A673 (cell line): ENCODE data around the gene PSMD8. TPM values are rescaled to one million over a fixed set of nuclear protein-coding genes. Genes with fewer than 3 reads are reported as not detected.
A peak's percentile ranks its signal among the peaks of the same experiment; 100 is the strongest.

Source experiments
- BruUV-seq: library from RNA; stranded (reverse); fragments of 400-500 nt; replicated peaks from 2 replicates; lab custom pipeline; 2021; lab: Mats Ljungman, UMichigan
- CTCF ChIA-PET: fragments of 300-600 bp; sonication (Branson Sonifier 250); formaldehyde crosslinking; loops from one replicate; lab custom pipeline; 2022; ENCODE audit warnings: antibody characterized with exemption; lab: Charles Lee
- POLR2A ChIA-PET: fragments of 300-600 bp; sonication (Branson Sonifier 250); formaldehyde crosslinking; loops from one replicate; lab custom pipeline; 2022; ENCODE audit warnings: antibody characterized with exemption; ENCODE audit not compliant: low non-redundant PET; lab: Charles Lee
- DNase-seq: peaks from one replicate; pipeline ENCODE4 v3.0.0-alpha.2; 2015; ENCODE audit warnings: low spot score
- H3K27ac ChIP-seq: fragments of 200-600 bp; sonication (generic); 2 replicates; pipeline ENCODE4 v1.5.1; 2016; ENCODE audit warnings: mixed run types, low read depth, mild to moderate bottlenecking, mixed read lengths, antibody characterized with exemption, low read length; ENCODE audit not compliant: poor library complexity, severe bottlenecking
- H3K27me3 ChIP-seq: fragments of 200-600 bp; sonication (generic); replicated peaks from 2 replicates; pipeline ENCODE4 v1.6.1; 2017; ENCODE audit warnings: mixed run types, low read depth, mild to moderate bottlenecking, mixed read lengths, antibody characterized with exemption, low read length; ENCODE audit not compliant: insufficient read depth, poor library complexity
- H3K36me3 ChIP-seq: fragments of 200-600 bp; sonication (generic); 2 replicates; pipeline ENCODE4 v1.6.1; 2016; ENCODE audit warnings: mixed run types, mild to moderate bottlenecking, mixed read lengths, antibody characterized with exemption, low read length; ENCODE audit not compliant: insufficient read depth, poor library complexity, severe bottlenecking
- H3K4me1 ChIP-seq: fragments of 200-600 bp; sonication (generic); 2 replicates; pipeline ENCODE4 v1.6.1; 2017; ENCODE audit warnings: mixed run types, mild to moderate bottlenecking, mixed read lengths, antibody characterized with exemption, low read length; ENCODE audit not compliant: insufficient read depth, poor library complexity, severe bottlenecking
- H3K4me3 ChIP-seq: fragments of 200-600 bp; sonication (generic); 2 replicates; pipeline ENCODE4 v1.5.1; 2016; ENCODE audit warnings: low read depth, mixed run types, mild to moderate bottlenecking, mixed read lengths, low read length; ENCODE audit not compliant: poor library complexity, severe bottlenecking
- H3K9me3 ChIP-seq: fragments of 200-600 bp; sonication (generic); 2 replicates; pipeline ENCODE4 v1.6.1; 2016; ENCODE audit warnings: mixed run types, low read depth, mild to moderate bottlenecking, mixed read lengths, antibody characterized with exemption, low read length; ENCODE audit not compliant: poor library complexity, severe bottlenecking
- EZH2 ChIP-seq: fragments of 200-600 bp; sonication (generic); IDR thresholded peaks from 2 replicates; pipeline ENCODE4 v1.6.1; 2017; ENCODE audit warnings: borderline replicate concordance, low read depth, mild to moderate bottlenecking, mixed read lengths, antibody characterized with exemption, low read length; ENCODE audit not compliant: poor library complexity, severe bottlenecking
- intact Hi-C: fragments of 100-400 bp; cut with micrococcal nuclease; formaldehyde crosslinking; loops from one replicate; pipeline ENCODE4 v1.10.0; 2022; ENCODE audit not compliant: unreplicated experiment
- total RNA-seq: library from RNA; stranded (reverse); gene quantifications from 2 replicates; pipeline ENCODE4 v1.2.3, GENCODE V29; 2021
- TF ChIP-seq, protein P1 (sequence below): fragments of 300-800, 200-600 bp; sonication (generic); conservative IDR thresholded peaks from 2 replicates; pipeline ENCODE4 v1.5.1; 2017; ENCODE audit warnings: low read depth, mild to moderate bottlenecking, antibody characterized with exemption, low read length, moderate library complexity, mixed read lengths

The PSMD8 gene
- total RNA-seq, 1 experiment from 2014 or later: 321 TPM

- Histone ChIP-seq H3K27me3 (no peaks in the 10 kb centered on the region), H3K4me3 (no peak overlapping the region), H3K9me3 (no peaks in the 10 kb centered on the region), H3K27ac (no peak overlapping the region), H3K36me3 (no peaks in the 10 kb centered on the region), H3K4me1 (no peaks in the 10 kb centered on the region)
- no TSS peak for BruUV-seq
- POLR2A ChIA-PET: interaction anchor here (0.7 kb wide), 1 partner anchor 13 kb away, joined by 20 read pairs; no protein-coding TSS in a partner anchor
- DNase-seq: no peak
- CTCF ChIA-PET: no interaction called here
- TF ChIP-seq, protein P1, sequence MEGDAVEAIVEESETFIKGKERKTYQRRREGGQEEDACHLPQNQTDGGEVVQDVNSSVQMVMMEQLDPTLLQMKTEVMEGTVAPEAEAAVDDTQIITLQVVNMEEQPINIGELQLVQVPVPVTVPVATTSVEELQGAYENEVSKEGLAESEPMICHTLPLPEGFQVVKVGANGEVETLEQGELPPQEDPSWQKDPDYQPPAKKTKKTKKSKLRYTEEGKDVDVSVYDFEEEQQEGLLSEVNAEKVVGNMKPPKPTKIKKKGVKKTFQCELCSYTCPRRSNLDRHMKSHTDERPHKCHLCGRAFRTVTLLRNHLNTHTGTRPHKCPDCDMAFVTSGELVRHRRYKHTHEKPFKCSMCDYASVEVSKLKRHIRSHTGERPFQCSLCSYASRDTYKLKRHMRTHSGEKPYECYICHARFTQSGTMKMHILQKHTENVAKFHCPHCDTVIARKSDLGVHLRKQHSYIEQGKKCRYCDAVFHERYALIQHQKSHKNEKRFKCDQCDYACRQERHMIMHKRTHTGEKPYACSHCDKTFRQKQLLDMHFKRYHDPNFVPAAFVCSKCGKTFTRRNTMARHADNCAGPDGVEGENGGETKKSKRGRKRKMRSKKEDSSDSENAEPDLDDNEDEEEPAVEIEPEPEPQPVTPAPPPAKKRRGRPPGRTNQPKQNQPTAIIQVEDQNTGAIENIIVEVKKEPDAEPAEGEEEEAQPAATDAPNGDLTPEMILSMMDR: no peak
- no peak for TF ChIP-seq EZH2
- intact Hi-C loops: loop anchor here (10.0 kb wide), 1 partner anchor 166 kb away; no protein-coding TSS in a partner anchor
Measured at GRCh38 chr19:38401148-38401547, 26.8 kb downstream of the PSMD8 start.

DNA sequence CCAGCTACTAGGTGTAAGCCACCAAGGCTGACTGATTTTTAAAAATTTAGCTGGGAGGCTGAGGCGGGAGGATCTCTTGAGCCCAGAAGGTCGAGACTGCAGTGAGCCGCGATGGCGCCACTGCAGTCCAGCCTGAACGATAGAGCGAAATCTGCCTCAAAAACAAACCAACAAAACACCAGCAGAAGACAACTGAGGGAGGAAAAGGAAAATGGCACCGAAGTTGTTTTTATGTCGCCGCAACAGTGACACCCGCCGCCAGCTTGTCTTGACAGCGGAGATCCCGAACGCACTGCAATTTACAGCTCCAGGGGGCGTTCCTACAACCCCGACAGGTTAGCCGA, 28.2 kb downstream of the PSMD8 start:
- POLR2A ChIA-PET: no interaction called here
- no peaks in the 10 kb centered on the region for H3K4me1 ChIP-seq
- peak overlapping the region; percentile 87 for H3K4me3 ChIP-seq
- H3K27ac ChIP-seq: no peak overlapping the region
- intact Hi-C loops: loop anchor here (2.0 to 10.0 kb wide), 3 partner anchors 168 to 528 kb away; partner anchors contain the start of genes MRPS12 and SARS2
- H3K9me3 ChIP-seq: no peaks in the 10 kb centered on the region
- TF ChIP-seq, protein P1: no peak
- TF ChIP-seq EZH2: no peak
- BruUV-seq: no TSS peak
- no peaks in the 10 kb centered on the region for H3K36me3 ChIP-seq
- no peaks in the 10 kb centered on the region for H3K27me3 ChIP-seq
- no peak for DNase-seq
- CTCF ChIA-PET: interaction anchor here (0.5 to 1.6 kb wide), 19 partner anchors 9 to 1529 kb away, joined by 3 to 14 read pairs (median 4); partner anchors contain the start of genes ACTN4, ECH1, GGN and NFKBIB

GRCh38 chr19:38402967-38403674, 28.8 kb downstream of the PSMD8 start, which contains the start of gene FAM98C:
TSS of gene FAM98C (plus strand) at chr19:38403093. CDS start at chr19:38403154, 61 bp downstream.
- H3K27me3 ChIP-seq: no peaks in the 10 kb centered on the region
- peak within 1 kb of the TSS; percentile 70 for H3K27ac ChIP-seq
- no peaks in the 10 kb centered on the region for H3K36me3 ChIP-seq
- ChIA-PET POLR2A (no interaction called here), CTCF (interaction anchor here (0.5 to 1.6 kb wide), 19 partner anchors 8 to 1529 kb away, joined by 3 to 14 read pairs (median 4); partner anchors contain the start of genes ACTN4, ECH1, GGN and NFKBIB)
- intact Hi-C loops: loop anchor here (2.0 to 10.0 kb wide), 3 partner anchors 168 to 528 kb away; partner anchors contain the start of genes MRPS12 and SARS2
- no TSS peak for BruUV-seq
- H3K9me3 ChIP-seq: no peaks in the 10 kb centered on the region
- TF ChIP-seq EZH2: no peak
- TF ChIP-seq, protein P1: peak; percentile 93
- H3K4me1 ChIP-seq: no peaks in the 10 kb centered on the region
- H3K4me3 ChIP-seq: peak within 1 kb of the TSS; percentile 87
- peak; percentile 98 for DNase-seq
